Loucy (cell line): ENCODE data around the gene SLC7A9.

Source experiments
- H2AFZ ChIP-seq: fragments of 200-600 bp; sonication (generic); 2 replicates; pipeline ENCODE4 v1.6.0; 2016; ENCODE audit warnings: antibody characterized with exemption, mild to moderate bottlenecking, low read length, moderate library complexity
- H3F3A ChIP-seq: fragments of 200-600 bp; 2 replicates; pipeline ENCODE4 v1.6.0; 2016; ENCODE audit warnings: antibody characterized with exemption, low read depth, mild to moderate bottlenecking
- H3K27me3 ChIP-seq: fragments of 200-600 bp; sonication (generic); 2 replicates; pipeline ENCODE4 v1.6.1; 2014; ENCODE audit warnings: low read length, mild to moderate bottlenecking; ENCODE audit not compliant: insufficient read depth, poor library complexity, severe bottlenecking
- H3K36me3 ChIP-seq: fragments of 200-600 bp; sonication (generic); 2 replicates; pipeline ENCODE4 v1.6.1; 2016; ENCODE audit warnings: low read length; ENCODE audit not compliant: insufficient read depth
- H3K4me1 ChIP-seq: fragments of 200-600 bp; sonication (generic); 2 replicates; pipeline ENCODE4 v1.5.1; 2014; ENCODE audit warnings: low read length, mild to moderate bottlenecking; ENCODE audit not compliant: insufficient read depth, poor library complexity, severe bottlenecking
- H3K4me2 ChIP-seq: fragments of 200-600 bp; sonication (generic); 2 replicates; pipeline ENCODE4 v1.6.0; 2014; ENCODE audit warnings: antibody characterized with exemption, low read length, low read depth, mild to moderate bottlenecking; ENCODE audit not compliant: poor library complexity, severe bottlenecking
- H3K4me3 ChIP-seq: fragments of 200-600 bp; sonication (generic); 2 replicates; pipeline ENCODE4 v1.5.1; 2014; ENCODE audit warnings: low read length, mild to moderate bottlenecking, mixed read lengths; ENCODE audit not compliant: poor library complexity, severe bottlenecking
- H3K79me2 ChIP-seq: fragments of 200-600 bp; sonication (generic); 2 replicates; pipeline ENCODE4 v1.6.1; 2014; ENCODE audit warnings: low read length; ENCODE audit not compliant: insufficient read depth
- H3K9ac ChIP-seq: fragments of 200-600 bp; sonication (generic); 2 replicates; pipeline ENCODE4 v1.6.0; 2014; ENCODE audit warnings: mild to moderate bottlenecking, low read depth, low read length, moderate library complexity; ENCODE audit not compliant: poor library complexity, severe bottlenecking
- H3K9me2 ChIP-seq: fragments of 200-600 bp; sonication (generic); replicated peaks from 2 replicates; pipeline ENCODE4 v1.6.1; 2016; ENCODE audit warnings: low read depth, low read length, mixed read lengths
- H3K9me3 ChIP-seq: fragments of 200-600 bp; sonication (generic); 2 replicates; pipeline ENCODE4 v1.6.1; 2014; ENCODE audit warnings: mild to moderate bottlenecking, antibody characterized with exemption, low read length, low read depth; ENCODE audit not compliant: insufficient read depth
- H4K20me1 ChIP-seq: fragments of 200-600 bp; sonication (generic); 2 replicates; pipeline ENCODE4 v1.6.0; 2014; ENCODE audit warnings: antibody characterized with exemption, low read length, mild to moderate bottlenecking; ENCODE audit not compliant: insufficient read depth, poor library complexity, severe bottlenecking
- EZH2phosphoT487 ChIP-seq: fragments of 200-600 bp; IDR thresholded peaks from 2 replicates; pipeline ENCODE4 v1.6.1; 2018; ENCODE audit warnings: antibody characterized with exemption, mild to moderate bottlenecking, moderate library complexity, borderline replicate concordance
- TF ChIP-seq, protein P1 (sequence below): fragments of 200-600 bp; sonication (generic); conservative IDR thresholded peaks from 2 replicates; pipeline ENCODE4 v1.5.1; 2014; ENCODE audit warnings: mild to moderate bottlenecking, antibody characterized with exemption, low read length

Gene SLC7A9

DNA sequence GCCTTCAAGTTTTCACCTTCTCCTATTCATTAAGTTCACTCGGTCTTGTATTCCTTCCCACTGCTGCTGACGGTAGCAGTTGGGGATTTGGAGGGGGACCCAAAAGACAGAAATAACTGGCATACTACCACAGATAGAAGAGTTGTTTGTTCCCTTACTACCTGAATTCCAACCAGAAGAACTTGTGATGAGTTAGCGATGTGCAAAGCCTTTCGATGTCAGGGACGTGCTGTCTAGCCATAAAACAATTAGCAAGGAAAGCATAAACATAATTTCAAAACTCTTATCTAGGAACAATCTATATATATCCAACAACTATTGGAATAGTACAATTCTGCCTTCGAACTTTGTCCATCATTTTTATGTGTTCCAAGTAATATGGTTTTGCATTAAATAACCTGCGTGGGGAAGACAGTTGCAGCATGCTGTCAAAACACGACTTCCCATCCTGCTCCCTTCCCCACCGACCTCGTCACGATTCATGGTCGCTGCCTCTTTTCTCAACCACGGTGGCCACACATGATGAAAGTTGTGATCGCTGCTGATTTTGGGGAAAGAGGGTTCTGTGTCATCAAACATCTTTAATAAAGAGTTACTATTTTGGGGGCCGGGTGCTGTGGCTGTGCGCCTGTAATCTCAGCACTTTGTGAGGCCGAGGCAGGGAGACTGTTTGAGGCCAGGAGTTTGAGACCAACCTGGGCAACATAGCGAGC, 3.8 kb upstream of the SLC7A9 start:
- TF ChIP-seq EZH2phosphoT487, result no peak
- H3K9me2 ChIP-seq, result no peaks in the 10 kb centered on the region
- H3K9ac ChIP-seq, result no peak overlapping the region
- H3K4me3 ChIP-seq, result no peak overlapping the region
- H4K20me1 ChIP-seq, result no peaks in the 10 kb centered on the region
- no peaks in the 10 kb centered on the region for H3K9me3 ChIP-seq
- no peaks in the 10 kb centered on the region for H3K36me3 ChIP-seq
- no peak overlapping the region for H3K4me2 ChIP-seq
- H3K79me2 ChIP-seq, result no peaks in the 10 kb centered on the region
- no peak overlapping the region for H2AFZ ChIP-seq
- H3F3A ChIP-seq, result no peaks in the 10 kb centered on the region
- no peaks in the 10 kb centered on the region for H3K4me1 ChIP-seq
- H3K27me3 ChIP-seq, result no peaks in the 10 kb centered on the region

DNA sequence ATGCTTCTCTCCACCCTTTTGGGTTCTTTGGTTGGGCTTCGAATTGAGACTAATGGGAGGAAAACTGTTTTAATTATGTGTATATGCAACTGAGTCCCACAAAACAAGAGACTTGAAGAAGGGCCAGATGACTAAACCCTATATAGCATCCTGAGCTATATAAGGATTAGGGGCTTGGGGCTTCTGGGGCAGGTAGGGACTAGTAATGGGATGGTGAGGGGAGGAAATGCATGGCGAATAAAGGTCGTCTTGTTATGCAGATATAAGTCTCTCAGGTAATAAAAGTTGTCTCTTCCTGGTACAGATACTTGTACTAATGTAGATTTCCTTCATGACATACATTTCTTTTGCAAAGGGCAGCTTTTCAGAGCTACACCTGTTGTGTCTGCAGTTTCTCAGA, 2.8 kb upstream of the SLC7A9 start:
- no peaks in the 10 kb centered on the region for H3K9me3 ChIP-seq
- TF ChIP-seq, protein P1, sequence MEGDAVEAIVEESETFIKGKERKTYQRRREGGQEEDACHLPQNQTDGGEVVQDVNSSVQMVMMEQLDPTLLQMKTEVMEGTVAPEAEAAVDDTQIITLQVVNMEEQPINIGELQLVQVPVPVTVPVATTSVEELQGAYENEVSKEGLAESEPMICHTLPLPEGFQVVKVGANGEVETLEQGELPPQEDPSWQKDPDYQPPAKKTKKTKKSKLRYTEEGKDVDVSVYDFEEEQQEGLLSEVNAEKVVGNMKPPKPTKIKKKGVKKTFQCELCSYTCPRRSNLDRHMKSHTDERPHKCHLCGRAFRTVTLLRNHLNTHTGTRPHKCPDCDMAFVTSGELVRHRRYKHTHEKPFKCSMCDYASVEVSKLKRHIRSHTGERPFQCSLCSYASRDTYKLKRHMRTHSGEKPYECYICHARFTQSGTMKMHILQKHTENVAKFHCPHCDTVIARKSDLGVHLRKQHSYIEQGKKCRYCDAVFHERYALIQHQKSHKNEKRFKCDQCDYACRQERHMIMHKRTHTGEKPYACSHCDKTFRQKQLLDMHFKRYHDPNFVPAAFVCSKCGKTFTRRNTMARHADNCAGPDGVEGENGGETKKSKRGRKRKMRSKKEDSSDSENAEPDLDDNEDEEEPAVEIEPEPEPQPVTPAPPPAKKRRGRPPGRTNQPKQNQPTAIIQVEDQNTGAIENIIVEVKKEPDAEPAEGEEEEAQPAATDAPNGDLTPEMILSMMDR, result no peak
- TF ChIP-seq EZH2phosphoT487, result no peak
- H3K4me2 ChIP-seq, result no peak overlapping the region
- H4K20me1 ChIP-seq, result no peaks in the 10 kb centered on the region
- H3K36me3 ChIP-seq, result no peaks in the 10 kb centered on the region
- no peak overlapping the region for H3K4me3 ChIP-seq
- no peak overlapping the region for H2AFZ ChIP-seq
- no peaks in the 10 kb centered on the region for H3K79me2 ChIP-seq
- no peaks in the 10 kb centered on the region for H3K9me2 ChIP-seq
- no peaks in the 10 kb centered on the region for H3K27me3 ChIP-seq
- no peak overlapping the region for H3K9ac ChIP-seq
- H3K4me1 ChIP-seq, result no peaks in the 10 kb centered on the region
- no peaks in the 10 kb centered on the region for H3F3A ChIP-seq

DNA sequence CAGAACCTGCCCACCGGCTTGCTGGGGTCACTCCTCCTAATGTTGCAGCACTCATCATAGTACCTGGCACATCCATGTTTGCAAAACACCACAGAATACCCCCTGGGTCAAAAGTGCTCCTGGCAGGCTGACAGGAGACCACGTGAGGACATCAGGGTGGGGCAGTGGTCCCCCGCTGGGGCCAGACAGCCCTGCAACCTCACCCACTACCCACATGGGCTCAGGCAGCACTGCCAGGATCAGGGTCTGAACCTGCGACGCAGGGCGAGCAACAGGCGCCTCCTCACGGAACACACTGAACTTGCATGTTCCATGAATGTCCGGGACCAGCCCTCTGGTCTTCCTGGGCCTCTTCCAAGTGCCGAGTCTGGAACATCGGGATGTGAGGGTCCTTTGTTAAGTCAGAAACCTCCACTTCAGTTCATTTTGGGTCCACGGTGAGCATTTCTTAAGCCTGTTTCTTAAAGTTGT, 1.4 kb upstream of the SLC7A9 start:
- Histone ChIP-seq H3K9me2 (no peaks in the 10 kb centered on the region), H3K27me3 (no peaks in the 10 kb centered on the region), H3K36me3 (no peaks in the 10 kb centered on the region), H3K4me3 (no peak overlapping the region), H3K4me1 (no peaks in the 10 kb centered on the region), H3F3A (no peaks in the 10 kb centered on the region), H3K9me3 (no peaks in the 10 kb centered on the region), H2AFZ (no peak overlapping the region), H3K79me2 (no peaks in the 10 kb centered on the region), H3K4me2 (no peak overlapping the region), H4K20me1 (no peaks in the 10 kb centered on the region), H3K9ac (no peak overlapping the region)
- TF ChIP-seq EZH2phosphoT487, result no peak
- TF ChIP-seq, protein P1, result no peak
